Mesodermal cell (in vitro differentiated cells): ENCODE results near the gene SYCP1.
"Not testable (repeated sequence)": the region's sequence is repeated elsewhere in the genome, so short reads cannot be mapped to it uniquely, and the experiment has no call there.

Experiments
- H3K27ac ChIP-seq: 2 replicates; pipeline ENCODE4 v1.7.0; 2013; ENCODE audit warnings: mild to moderate bottlenecking, low read depth, low read length, moderate library complexity; ENCODE audit not compliant: severe bottlenecking
- H3K36me3 ChIP-seq: 2 replicates; pipeline ENCODE4 v1.7.1; 2013; ENCODE audit warnings: mild to moderate bottlenecking, low read length, moderate library complexity; ENCODE audit not compliant: control insufficient read depth, insufficient read depth
- H3K4me1 ChIP-seq: one replicate; pipeline ENCODE4 v1.7.1; 2013; ENCODE audit warnings: mild to moderate bottlenecking, low read length; ENCODE audit not compliant: insufficient read depth, control insufficient read depth, poor library complexity, severe bottlenecking
- H3K4me3 ChIP-seq: 2 replicates; pipeline ENCODE4 v1.7.0; 2013; ENCODE audit warnings: low read length, control low read depth, mild to moderate bottlenecking; ENCODE audit not compliant: insufficient read depth, poor library complexity, severe bottlenecking; ENCODE audit errors: extremely low read depth
- H3K9me3 ChIP-seq: 2 replicates; pipeline ENCODE4 v1.7.1; 2013; ENCODE audit warnings: mild to moderate bottlenecking, low read length, moderate library complexity; ENCODE audit not compliant: control insufficient read depth
- WGBS, 2 experiments: methylation state at CpG; one replicate each; pipeline ENCODE4 v1.1.5; 2013; ENCODE audit warnings: missing lambda C conversion rate in 2 of 2; ENCODE audit not compliant: insufficient coverage in 2 of 2; 5-methylcytosine and 5-hydroxymethylcytosine counted together

The SYCP1 gene

GRCh38 chr1:114861384-114861783 is 6.7 kb downstream of the SYCP1 start:
- no peaks in the 10 kb centered on the region for H3K36me3 ChIP-seq
- no peaks in the 10 kb centered on the region for H3K9me3 ChIP-seq
- no peak overlapping the region for H3K4me3 ChIP-seq
- no peaks in the 10 kb centered on the region for H3K4me1 ChIP-seq
- H3K27ac ChIP-seq: no peak overlapping the region
- no CpG with 5 or more reads among the region's 3 CpGs for WGBS, 2 experiments

- Histone ChIP-seq H3K36me3 (no peaks in the 10 kb centered on the region), H3K9me3 (no peaks in the 10 kb centered on the region), H3K4me1 (no peaks in the 10 kb centered on the region), H3K27ac (no peak overlapping the region), H3K4me3 (no peak overlapping the region)
- 84 to 87% methylated on average over 4 to 9 of the region's 11 CpGs for WGBS, 2 experiments
Observed at GRCh38 chr1:114892194-114892918, 37.7 kb downstream of the SYCP1 start.

DNA sequence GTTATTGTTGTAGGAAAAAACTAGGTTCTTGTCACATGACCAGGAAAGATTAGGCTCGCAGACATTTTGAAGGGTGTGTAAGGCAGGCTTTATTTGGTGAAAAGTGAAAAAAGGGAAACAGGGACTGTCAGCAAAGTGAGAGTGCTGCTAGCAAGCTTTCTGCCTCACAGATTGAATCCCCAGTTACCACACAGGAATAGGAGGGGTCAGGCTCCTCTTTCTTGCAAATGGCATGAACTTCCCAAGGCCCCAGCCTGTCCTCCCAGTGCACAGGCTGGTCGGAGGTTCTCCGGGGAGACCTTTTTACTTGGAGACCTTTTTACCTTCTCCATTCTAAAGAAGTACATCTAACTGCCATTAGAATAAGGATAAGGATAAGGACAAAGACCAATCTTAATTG is 42.1 kb downstream of the SYCP1 start:
- H3K36me3 ChIP-seq: no peaks in the 10 kb centered on the region
- no peaks in the 10 kb centered on the region for H3K4me1 ChIP-seq
- H3K9me3 ChIP-seq: no peaks in the 10 kb centered on the region
- no peak overlapping the region for H3K4me3 ChIP-seq
- H3K27ac ChIP-seq: no peak overlapping the region
- 86 to 100% methylated on average over 1 of the region's 3 CpGs for WGBS, 2 experiments

GRCh38 chr1:114901814-114902213 is 47.2 kb downstream of the SYCP1 start:
- Histone ChIP-seq H3K4me3 (no peak overlapping the region), H3K27ac (no peak overlapping the region)
- 35 to 51% methylated on average over 4 to 8 of the region's 9 CpGs for WGBS, 2 experiments

GRCh38 chr1:114902343-114902742 is 47.7 kb downstream of the SYCP1 start:
- Histone ChIP-seq H3K4me1 (no peaks in the 10 kb centered on the region), H3K27ac (no peak overlapping the region), H3K9me3 (no peaks in the 10 kb centered on the region), H3K36me3 (no peaks in the 10 kb centered on the region), H3K4me3 (no peak overlapping the region)
- 42 to 58% methylated on average over 2 to 3 of the region's 7 CpGs for WGBS, 2 experiments

More at GRCh38 chr1:114901814-114902213, 47.2 kb downstream of the SYCP1 start:
- H3K36me3 ChIP-seq: no peaks in the 10 kb centered on the region
- H3K9me3 ChIP-seq: no peaks in the 10 kb centered on the region
- no peaks in the 10 kb centered on the region for H3K4me1 ChIP-seq

DNA sequence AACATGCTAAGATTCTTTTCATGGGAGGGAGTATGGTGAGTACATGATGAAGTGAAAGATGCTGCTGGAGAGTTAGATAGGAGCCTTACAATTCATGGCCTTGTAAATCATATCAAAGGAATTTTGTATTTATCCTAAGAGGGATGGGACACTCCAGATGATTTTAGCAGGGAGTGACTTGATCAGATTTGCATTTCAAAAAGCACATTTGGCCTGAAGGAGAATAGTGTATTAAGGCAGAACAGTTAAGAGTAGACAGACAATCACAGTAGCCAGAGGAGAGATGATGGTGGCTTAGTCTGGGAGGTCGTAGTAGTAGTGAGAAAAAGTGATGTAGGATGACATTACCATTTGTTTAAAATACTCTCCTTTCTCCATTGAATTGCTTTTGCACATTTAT is 48.8 kb downstream of the SYCP1 start:
- Histone ChIP-seq H3K27ac (no peak overlapping the region), H3K4me3 (no peak overlapping the region), H3K9me3 (no peaks in the 10 kb centered on the region), H3K4me1 (no peaks in the 10 kb centered on the region), H3K36me3 (no peaks in the 10 kb centered on the region)
- no CpG with 5 or more reads among the region's 1 CpG for WGBS, 2 experiments

- 63 to 75% methylated on average over 1 to 2 of the region's 4 CpGs for WGBS, 2 experiments
- not testable (repeated sequence) for H3K4me3 ChIP-seq, H3K9me3 ChIP-seq
Observed at GRCh38 chr1:114915720-114916119, 61.1 kb downstream of the SYCP1 start.

DNA sequence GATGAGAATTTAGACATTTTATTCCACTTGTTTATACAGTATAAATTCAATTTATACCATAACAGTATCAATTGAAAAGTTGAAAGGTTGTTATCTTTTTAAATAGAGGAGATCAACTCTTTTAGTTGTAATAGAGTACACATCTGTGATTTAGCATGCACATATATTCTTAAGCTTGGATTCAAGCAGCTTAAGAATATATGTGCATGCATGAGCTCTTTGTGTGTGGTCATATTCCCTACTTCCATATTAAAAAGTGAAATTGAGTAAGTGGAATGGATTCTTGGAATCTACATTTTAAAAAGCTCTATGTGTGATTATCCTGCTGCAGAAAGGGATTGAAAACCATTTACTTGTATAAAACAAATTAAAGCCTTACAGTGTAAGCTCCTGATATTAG is 71.9 kb downstream of the SYCP1 start:
- H3K4me1 ChIP-seq: no peaks in the 10 kb centered on the region
- H3K4me3 ChIP-seq: no peak overlapping the region
- H3K27ac ChIP-seq: no peak overlapping the region

More at GRCh38 chr1:114915720-114916119, 61.1 kb downstream of the SYCP1 start:
- H3K36me3 ChIP-seq, H3K27ac ChIP-seq, H3K4me1 ChIP-seq: not testable (repeated sequence)

GRCh38 chr1:114927401-114927800 is 72.7 kb downstream of the SYCP1 start:
- 75 to 100% methylated on average over 1 of the region's 1 CpG for WGBS, 2 experiments
- no peak overlapping the region for H3K4me3 ChIP-seq
- no peaks in the 10 kb centered on the region for H3K9me3 ChIP-seq
- H3K4me1 ChIP-seq: no peaks in the 10 kb centered on the region
- no peak overlapping the region for H3K27ac ChIP-seq
- H3K36me3 ChIP-seq: no peaks in the 10 kb centered on the region

More for the DNA sequence above, 71.9 kb downstream of the SYCP1 start:
- H3K36me3 ChIP-seq: no peaks in the 10 kb centered on the region
- no peaks in the 10 kb centered on the region for H3K9me3 ChIP-seq

DNA sequence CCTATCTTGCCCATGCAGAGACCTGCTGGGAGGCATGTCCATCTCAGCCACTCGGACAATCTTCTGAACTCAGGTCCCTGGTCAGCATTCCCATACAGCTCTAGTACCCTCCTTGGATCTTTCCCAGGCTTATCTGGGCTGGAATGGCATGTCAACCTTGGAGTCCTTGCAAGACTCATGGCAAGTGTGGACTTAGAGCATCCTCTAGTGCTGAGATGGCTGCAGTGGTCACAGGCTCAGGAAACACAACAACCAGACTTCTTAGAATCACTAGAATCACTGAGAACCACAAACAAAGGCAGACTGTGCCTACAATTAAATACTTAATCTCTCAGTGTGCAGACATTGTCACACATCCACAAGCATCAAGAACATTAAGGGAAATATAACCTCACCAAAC is 101.9 kb downstream of the SYCP1 start:
- no peak overlapping the region for H3K27ac ChIP-seq
- WGBS, 2 experiments: 75% methylated on average over 1 of the region's 1 CpG; no CpG with 5 or more reads in 1 of the 2 experiments
- H3K36me3 ChIP-seq: no peaks in the 10 kb centered on the region

GRCh38 chr1:114959423-114959822 is 104.8 kb downstream of the SYCP1 start:
- no peaks in the 10 kb centered on the region for H3K36me3 ChIP-seq
- no peaks in the 10 kb centered on the region for H3K4me1 ChIP-seq
- no peak overlapping the region for H3K4me3 ChIP-seq

More for the DNA sequence above, 101.9 kb downstream of the SYCP1 start:
- Histone ChIP-seq H3K4me1 (no peaks in the 10 kb centered on the region), H3K9me3 (no peaks in the 10 kb centered on the region), H3K4me3 (no peak overlapping the region)

More at GRCh38 chr1:114959423-114959822, 104.8 kb downstream of the SYCP1 start:
- H3K27ac ChIP-seq: no peak overlapping the region
- H3K9me3 ChIP-seq: no peaks in the 10 kb centered on the region
